Ishikawa (cell line): ENCODE data around the gene ONECUT3.

Source experiments
- CEBPB ChIP-seq: IDR thresholded peaks from 2 replicates; pipeline ENCODE4 v1.6.1; 2012
- CREB1 ChIP-seq: IDR thresholded peaks from 2 replicates; pipeline ENCODE4 v1.6.1; 2012; ENCODE audit warnings: low read depth
- EGR1 ChIP-seq: IDR thresholded peaks from 2 replicates; pipeline ENCODE4 v1.6.1; 2012
- FOXM1 ChIP-seq: IDR thresholded peaks from 2 replicates; pipeline ENCODE4 v1.6.1; 2012; ENCODE audit warnings: low read depth, borderline replicate concordance
- MAX ChIP-seq: IDR thresholded peaks from 2 replicates; pipeline ENCODE4 v1.6.1; 2012
- TAF1 ChIP-seq: IDR thresholded peaks from 2 replicates; pipeline ENCODE4 v1.6.1; 2012; ENCODE audit warnings: low read depth, mild to moderate bottlenecking

- no peak for TF ChIP-seq TAF1
- TF ChIP-seq CEBPB: no peak
- no peak for TF ChIP-seq EGR1
- no peak for TF ChIP-seq CREB1
- no peak for TF ChIP-seq MAX
- TF ChIP-seq FOXM1: no peak
Observed at GRCh38 chr19:1807695-1808394, 54.5 kb downstream of the ONECUT3 start.
